DOHH2 (cell line): ENCODE data around the gene HMX2.
A peak's percentile ranks its signal among the peaks of the same experiment; 100 is the strongest.

ENCODE experiments used
- H3F3A ChIP-seq: fragments of 200-600 bp; sonication (generic), shearing (Covaris generic); 2 replicates; pipeline ENCODE4 v1.6.0; 2016; ENCODE audit warnings: antibody characterized with exemption, mild to moderate bottlenecking; ENCODE audit not compliant: control insufficient read depth, insufficient read depth
- H3K27ac ChIP-seq: fragments of 200-600 bp; sonication (generic); 2 replicates; pipeline ENCODE4 v1.5.1; 2014; ENCODE audit warnings: low read depth, mild to moderate bottlenecking, low read length, moderate library complexity
- H3K27me3 ChIP-seq: fragments of 200-600 bp; sonication (generic); 2 replicates; pipeline ENCODE4 v1.6.1; 2014; ENCODE audit warnings: mild to moderate bottlenecking, low read length, mixed read lengths; ENCODE audit not compliant: control insufficient read depth
- H3K36me3 ChIP-seq: fragments of 200-600 bp; sonication (generic); 2 replicates; pipeline ENCODE4 v1.6.1; 2014; ENCODE audit warnings: mild to moderate bottlenecking, low read length, moderate library complexity, mixed read lengths; ENCODE audit not compliant: control insufficient read depth
- H3K4me1 ChIP-seq: fragments of 200-600 bp; sonication (generic); 2 replicates; pipeline ENCODE4 v1.6.1; 2014; ENCODE audit warnings: mild to moderate bottlenecking, low read length, mixed read lengths; ENCODE audit not compliant: control insufficient read depth
- H3K4me2 ChIP-seq: fragments of 200-600 bp; sonication (generic); 2 replicates; pipeline ENCODE4 v1.6.0; 2014; ENCODE audit warnings: mild to moderate bottlenecking, low read length, moderate library complexity
- H3K4me3 ChIP-seq: fragments of 200-600 bp; sonication (generic); 2 replicates; pipeline ENCODE4 v1.5.1; 2014; ENCODE audit warnings: mild to moderate bottlenecking, low read length, mixed read lengths
- H3K79me2 ChIP-seq: fragments of 200-600 bp; sonication (generic); 2 replicates; pipeline ENCODE4 v1.6.1; 2014; ENCODE audit warnings: mild to moderate bottlenecking, low read length, mixed read lengths; ENCODE audit not compliant: control insufficient read depth
- H3K9me2 ChIP-seq: fragments of 200-600 bp; sonication (generic); replicated peaks from 2 replicates; pipeline ENCODE4 v1.6.1; 2014; ENCODE audit warnings: mild to moderate bottlenecking, low read length, mixed read lengths; ENCODE audit not compliant: control insufficient read depth
- H3K9me3 ChIP-seq: fragments of 200-600 bp; sonication (generic); 2 replicates; pipeline ENCODE4 v1.6.1; 2014; ENCODE audit warnings: antibody characterized with exemption, low read length, mixed read lengths; ENCODE audit not compliant: control insufficient read depth, insufficient read depth
- H4K20me1 ChIP-seq: fragments of 200-600 bp; sonication (generic); 2 replicates; pipeline ENCODE4 v1.6.0; 2014; ENCODE audit warnings: low read depth, mild to moderate bottlenecking, antibody characterized with exemption, low read length, moderate library complexity; ENCODE audit not compliant: control insufficient read depth, insufficient read depth
- EZH2phosphoT487 ChIP-seq: fragments of 200-600 bp; sonication (generic); IDR thresholded peaks from 2 replicates; pipeline ENCODE4 v1.6.1; 2017; ENCODE audit warnings: borderline replicate concordance, mild to moderate bottlenecking, antibody characterized with exemption, low read length, moderate library complexity, mixed read lengths
- TF ChIP-seq, protein P1 (sequence below): fragments of 200-600 bp; sonication (generic); IDR thresholded peaks from one replicate; pipeline ENCODE4 v1.5.1; 2014; ENCODE audit warnings: antibody characterized with exemption, mild to moderate bottlenecking, low read depth, low read length; ENCODE audit not compliant: poor library complexity, severe bottlenecking

Gene HMX2

DNA sequence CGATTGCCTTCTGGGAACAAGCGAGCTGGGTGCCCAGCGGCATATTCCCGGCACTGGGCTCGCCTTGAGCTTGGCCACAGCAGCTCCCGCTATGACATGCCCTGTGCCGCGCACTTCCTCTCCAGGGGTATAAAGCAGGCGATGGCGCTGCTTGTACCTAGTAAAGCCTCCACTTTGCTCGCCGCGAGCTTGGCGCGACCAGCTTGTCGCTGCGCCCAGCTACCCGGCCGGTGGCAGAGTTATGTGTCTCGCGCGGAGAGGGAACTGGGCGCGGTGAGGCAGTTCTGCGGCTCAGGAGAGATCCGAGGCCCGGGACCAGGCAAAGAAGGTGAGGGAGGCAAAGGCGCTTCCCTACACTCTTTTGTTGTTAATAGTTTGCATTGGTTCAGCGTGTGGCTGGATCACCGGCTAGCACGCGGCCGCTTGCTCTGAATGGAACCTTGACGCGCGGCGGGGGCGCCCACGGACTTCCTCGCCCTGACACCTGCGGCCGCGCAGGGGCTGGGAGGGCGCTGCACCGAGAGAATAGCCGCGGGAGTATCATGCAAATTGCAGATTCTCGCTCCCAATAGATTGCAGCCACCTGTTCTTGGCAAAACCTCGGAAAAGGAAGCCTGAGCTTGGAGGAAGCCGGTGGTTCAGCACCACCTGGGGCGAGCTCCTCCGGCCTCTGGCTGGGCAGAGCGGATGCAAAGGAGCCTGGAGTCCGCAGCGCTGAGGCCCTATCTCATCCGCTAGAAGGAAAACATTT is 3.2 kb downstream of the HMX2 start:
- peaks cover 24% of the 10 kb centered on the region for H3K36me3 ChIP-seq
- TF ChIP-seq, protein P1, sequence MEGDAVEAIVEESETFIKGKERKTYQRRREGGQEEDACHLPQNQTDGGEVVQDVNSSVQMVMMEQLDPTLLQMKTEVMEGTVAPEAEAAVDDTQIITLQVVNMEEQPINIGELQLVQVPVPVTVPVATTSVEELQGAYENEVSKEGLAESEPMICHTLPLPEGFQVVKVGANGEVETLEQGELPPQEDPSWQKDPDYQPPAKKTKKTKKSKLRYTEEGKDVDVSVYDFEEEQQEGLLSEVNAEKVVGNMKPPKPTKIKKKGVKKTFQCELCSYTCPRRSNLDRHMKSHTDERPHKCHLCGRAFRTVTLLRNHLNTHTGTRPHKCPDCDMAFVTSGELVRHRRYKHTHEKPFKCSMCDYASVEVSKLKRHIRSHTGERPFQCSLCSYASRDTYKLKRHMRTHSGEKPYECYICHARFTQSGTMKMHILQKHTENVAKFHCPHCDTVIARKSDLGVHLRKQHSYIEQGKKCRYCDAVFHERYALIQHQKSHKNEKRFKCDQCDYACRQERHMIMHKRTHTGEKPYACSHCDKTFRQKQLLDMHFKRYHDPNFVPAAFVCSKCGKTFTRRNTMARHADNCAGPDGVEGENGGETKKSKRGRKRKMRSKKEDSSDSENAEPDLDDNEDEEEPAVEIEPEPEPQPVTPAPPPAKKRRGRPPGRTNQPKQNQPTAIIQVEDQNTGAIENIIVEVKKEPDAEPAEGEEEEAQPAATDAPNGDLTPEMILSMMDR: no peak
- no peak for TF ChIP-seq EZH2phosphoT487
- peaks cover 36% of the 10 kb centered on the region for H3K27me3 ChIP-seq
- no peak overlapping the region for H3K27ac ChIP-seq
- peaks cover 14% of the 10 kb centered on the region for H4K20me1 ChIP-seq
- H3F3A ChIP-seq: peaks cover 4% of the 10 kb centered on the region; the same call in 1 of the 2 replicates
- peak overlapping the region; percentile 34 for H3K4me3 ChIP-seq
- peak overlapping the region; percentile 43 for H3K4me2 ChIP-seq
- peaks cover 31% of the 10 kb centered on the region for H3K4me1 ChIP-seq
- no peaks in the 10 kb centered on the region for H3K9me3 ChIP-seq
- H3K79me2 ChIP-seq: peaks cover 20% of the 10 kb centered on the region
- H3K9me2 ChIP-seq: no peaks in the 10 kb centered on the region

GRCh38 chr10:123151737-123152135 is 3.8 kb downstream of the HMX2 start:
- Histone ChIP-seq H3K9me2 (no peaks in the 10 kb centered on the region), H3K36me3 (peaks cover 30% of the 10 kb centered on the region), H3K4me2 (peak overlapping the region; percentile 43), H4K20me1 (peaks cover 20% of the 10 kb centered on the region), H3F3A (peaks cover 4% of the 10 kb centered on the region; the same call in 1 of the 2 replicates), H3K27ac (no peak overlapping the region), H3K27me3 (peaks cover 36% of the 10 kb centered on the region), H3K9me3 (no peaks in the 10 kb centered on the region), H3K4me3 (peak overlapping the region; percentile 34), H3K4me1 (peaks cover 36% of the 10 kb centered on the region), H3K79me2 (peaks cover 25% of the 10 kb centered on the region)
- TF ChIP-seq, protein P1: no peak
- TF ChIP-seq EZH2phosphoT487: no peak

DNA sequence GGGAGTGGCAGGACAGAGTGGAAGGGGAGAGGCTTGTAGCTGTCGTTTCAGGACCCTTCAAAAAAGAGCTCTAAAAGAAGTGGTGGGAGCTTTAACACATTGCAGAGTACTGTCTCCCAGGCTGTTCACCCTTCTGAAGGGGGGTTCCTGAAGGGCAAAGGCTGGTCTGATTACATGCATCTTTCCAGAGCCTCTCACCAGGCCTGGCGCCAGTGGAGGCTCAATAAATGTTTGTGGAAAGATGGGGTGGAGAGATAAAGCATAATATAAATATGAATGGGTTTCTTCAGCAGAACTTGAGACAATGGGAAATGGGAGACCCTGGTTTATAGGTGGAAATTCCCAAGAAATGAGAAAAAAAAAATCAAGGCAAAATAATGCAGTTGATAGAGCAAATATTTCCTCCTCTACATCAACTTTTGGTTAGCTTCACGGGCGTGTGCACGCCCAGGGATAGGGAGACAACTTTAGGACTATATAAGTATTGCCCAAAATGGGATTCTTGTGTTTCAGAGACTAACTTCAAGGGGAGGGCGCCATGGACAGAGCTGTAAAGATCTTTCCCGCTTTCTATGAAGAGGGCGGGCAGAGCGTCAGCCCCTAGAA is 5.7 kb downstream of the HMX2 start:
- H3K79me2 ChIP-seq: peaks cover 44% of the 10 kb centered on the region
- peak overlapping the region; percentile 57 for H3K4me2 ChIP-seq
- H3K9me3 ChIP-seq: no peaks in the 10 kb centered on the region
- no peaks in the 10 kb centered on the region for H3K9me2 ChIP-seq
- peaks cover 31% of the 10 kb centered on the region for H3K27me3 ChIP-seq
- no peak overlapping the region for H3K27ac ChIP-seq
- H3K4me3 ChIP-seq: peak overlapping the region; percentile 53
- TF ChIP-seq, protein P1: no peak
- TF ChIP-seq EZH2phosphoT487: no peak
- H4K20me1 ChIP-seq: peaks cover 39% of the 10 kb centered on the region
- H3F3A ChIP-seq: peaks cover 4% of the 10 kb centered on the region; the same call in 1 of the 2 replicates
- H3K4me1 ChIP-seq: peaks cover 55% of the 10 kb centered on the region
- H3K36me3 ChIP-seq: peaks cover 49% of the 10 kb centered on the region
